ENCODE data around the gene DDX27.
"Not testable (repeated sequence)": the region's sequence is repeated elsewhere in the genome, so short reads cannot be mapped to it uniquely, and the experiment has no call there.

The DDX27 gene

DNA sequence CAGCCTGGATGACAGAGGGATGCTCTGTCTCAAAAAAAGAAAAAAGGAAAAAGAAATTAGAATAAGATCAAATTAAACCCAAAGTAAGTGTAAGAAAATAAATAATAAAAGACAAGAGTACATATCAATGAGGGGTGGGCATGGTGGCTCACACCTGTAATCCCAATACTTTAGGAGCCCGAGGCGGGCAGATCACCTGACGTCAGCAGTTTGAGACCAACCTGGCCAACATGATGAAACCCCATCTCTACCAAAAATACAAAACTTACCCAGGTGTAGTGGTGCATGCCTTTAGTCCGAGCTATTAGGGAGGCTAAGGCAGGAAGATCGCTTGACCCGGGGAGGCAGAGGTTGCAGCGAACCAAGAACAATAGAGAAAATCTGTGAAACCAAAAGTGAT lies 16.2 kb upstream of the DDX27 start:
- DNase-seq (ENCODE audit: low read depth in 2 of 2): no peak

DNA sequence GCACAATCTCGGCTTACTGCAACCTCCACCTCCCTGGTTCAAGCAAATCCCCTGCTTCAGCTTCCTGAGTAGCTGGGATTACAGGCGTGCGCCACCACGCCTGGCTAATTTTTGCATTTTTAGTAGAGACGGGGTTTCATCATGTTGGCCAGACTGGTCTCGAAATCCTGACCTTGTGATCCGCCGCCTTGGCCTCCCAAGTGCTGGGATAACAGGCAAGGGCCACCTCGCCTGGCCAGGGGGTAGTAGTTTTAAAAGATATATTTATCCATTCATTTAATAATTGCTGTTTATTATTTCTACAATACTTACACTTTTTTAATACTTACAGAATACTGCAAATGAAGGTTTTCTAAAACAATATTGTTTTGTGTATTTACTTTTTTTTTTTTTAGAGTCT lies 15.5 kb upstream of the DDX27 start:
- DNase-seq (ENCODE audit: low read depth in 2 of 2): no peak

DNA sequence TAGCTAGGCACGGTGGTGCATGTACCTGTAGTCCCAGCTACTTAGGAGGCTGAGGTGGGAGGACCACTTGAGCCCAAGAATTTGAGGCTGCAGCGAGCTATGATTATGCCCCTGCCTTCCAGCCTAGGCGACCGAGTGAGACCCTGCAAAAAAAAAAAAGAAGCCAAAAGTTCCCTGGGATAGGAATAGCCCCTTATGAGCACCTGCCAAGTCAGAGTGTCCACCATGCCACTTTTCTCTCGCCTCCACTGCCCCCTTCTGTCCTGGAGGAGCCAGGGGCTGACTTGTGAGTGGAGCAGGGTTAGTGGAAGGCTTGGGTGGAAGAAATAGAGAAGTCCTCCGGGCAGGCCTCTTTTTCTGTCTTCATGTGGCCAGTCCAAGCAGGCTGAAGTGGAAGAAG lies 12.1 kb upstream of the DDX27 start:
- DNase-seq (ENCODE audit: low read depth in 2 of 2): no peak

DNA sequence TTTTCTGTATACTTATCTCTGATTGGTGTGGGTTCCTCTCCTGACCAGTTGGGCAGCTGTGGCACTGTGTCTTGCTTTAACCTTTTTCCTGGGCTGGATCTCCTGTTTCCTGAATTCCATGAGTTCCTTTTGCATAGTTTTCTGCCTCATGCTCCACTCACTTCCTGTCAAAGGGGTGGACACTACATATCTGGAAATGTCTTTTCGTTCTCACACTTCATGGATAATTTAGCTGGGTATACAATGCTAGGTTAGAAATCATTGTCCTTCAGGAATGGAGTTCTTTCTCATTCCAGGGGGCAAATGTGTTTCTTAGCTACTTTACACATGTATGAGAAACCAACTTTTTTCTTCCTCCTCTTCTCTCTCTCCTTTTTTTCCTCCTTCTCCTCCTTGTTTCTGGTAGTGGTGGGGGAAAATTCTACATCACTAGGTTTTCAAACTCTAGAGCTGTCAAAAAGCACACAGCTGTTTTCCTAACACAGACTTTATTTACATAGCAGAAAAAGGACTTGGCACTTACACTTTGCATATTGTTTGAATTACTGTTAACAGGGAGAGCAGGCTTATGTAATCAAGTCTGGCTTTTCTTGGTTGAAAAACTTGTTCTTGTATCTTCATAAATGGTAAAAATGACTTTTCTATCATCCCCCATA lies 9.0 kb upstream of the DDX27 start:
- no peak for DNase-seq (ENCODE audit: low read depth in 2 of 2)

DNA sequence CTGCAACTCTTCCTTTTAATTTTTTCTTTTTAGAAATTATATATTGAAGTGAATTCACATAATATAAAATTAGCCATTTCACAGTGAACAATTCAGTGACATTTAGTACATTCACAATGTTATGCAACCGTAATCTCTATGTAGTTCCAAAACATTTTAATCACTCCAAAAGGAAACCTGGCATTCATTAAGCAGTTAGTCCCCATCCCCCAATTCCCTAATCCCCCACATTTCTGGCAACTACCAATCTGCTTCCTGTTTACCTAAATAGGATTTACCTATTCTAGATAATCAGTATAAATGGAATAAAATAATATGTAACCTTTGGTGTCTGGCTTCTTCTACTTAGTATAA lies 8.5 kb upstream of the DDX27 start:
- no peak for DNase-seq (ENCODE audit: low read depth in 2 of 2)

DNA sequence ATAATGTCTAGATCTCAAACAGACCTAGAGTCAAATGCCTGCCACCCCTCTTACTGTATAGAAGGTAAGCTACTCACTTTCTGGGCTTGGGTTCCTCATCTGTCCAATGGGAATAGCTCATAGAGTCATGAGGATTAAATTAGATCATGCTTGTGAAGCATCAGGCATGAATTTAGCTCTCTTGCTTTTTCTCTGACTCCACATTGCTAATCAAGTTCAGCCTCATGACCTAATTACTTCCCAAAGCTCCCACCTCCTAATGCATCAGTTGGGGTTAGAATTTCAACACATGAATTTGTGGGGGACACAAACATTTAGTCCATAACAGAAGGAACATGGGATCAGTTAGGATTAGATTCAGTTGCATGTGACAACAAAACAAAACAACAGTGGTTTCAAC lies 4.6 kb upstream of the DDX27 start:
- DNase-seq (ENCODE audit: low read depth in 2 of 2): no peak

DNA sequence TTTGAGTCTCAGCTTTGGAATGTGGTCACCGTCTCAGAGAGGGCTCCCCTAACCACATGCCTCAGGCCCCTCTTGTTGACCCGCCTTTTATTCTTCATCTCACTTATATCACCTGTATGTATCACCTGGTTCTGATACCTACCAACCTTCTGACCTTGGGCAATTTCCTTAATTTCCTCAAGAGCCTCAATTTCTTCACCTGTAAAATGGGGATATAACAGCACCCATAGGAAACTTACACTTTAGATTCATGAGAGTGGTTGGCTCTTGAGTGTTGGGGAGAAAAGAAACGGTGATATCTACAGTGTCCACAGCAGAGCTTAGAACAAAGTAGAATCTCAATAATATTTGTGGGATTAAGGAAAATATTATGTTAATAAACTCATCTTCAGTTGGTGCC lies 4.0 kb upstream of the DDX27 start:
- DNase-seq (ENCODE audit: low read depth in 2 of 2): no peak

DNA sequence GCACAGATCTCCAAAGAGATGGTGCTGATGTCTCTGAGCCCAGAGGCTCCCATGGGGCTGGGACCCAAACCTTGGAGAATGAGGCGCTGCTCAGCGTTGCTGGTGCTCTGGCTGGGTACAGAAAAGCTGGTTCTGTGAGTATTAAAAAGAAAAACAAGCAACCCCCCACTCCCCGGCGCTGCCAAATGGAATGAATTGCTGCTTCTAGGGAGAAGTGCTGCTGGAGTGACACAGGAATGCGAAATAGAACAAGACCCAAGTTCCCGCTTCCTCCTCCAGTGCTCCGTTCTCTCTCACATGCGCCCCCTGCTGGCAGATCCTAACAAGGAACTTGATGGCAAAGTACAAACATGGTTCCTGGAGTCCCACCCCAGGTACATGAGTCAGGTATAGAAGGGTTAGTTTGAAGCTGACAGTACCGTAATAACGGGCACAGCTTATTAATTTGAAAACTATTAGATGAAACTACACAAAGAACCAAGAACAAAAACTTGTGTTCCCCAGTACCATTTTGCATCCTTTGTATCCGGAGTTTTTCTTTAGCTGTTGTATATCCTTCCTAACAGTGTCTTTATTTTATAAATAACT lies 2.1 kb upstream of the DDX27 start:
- peak; percentile 91 to 96 for DNase-seq (ENCODE audit: low read depth in 2 of 2)

DNA sequence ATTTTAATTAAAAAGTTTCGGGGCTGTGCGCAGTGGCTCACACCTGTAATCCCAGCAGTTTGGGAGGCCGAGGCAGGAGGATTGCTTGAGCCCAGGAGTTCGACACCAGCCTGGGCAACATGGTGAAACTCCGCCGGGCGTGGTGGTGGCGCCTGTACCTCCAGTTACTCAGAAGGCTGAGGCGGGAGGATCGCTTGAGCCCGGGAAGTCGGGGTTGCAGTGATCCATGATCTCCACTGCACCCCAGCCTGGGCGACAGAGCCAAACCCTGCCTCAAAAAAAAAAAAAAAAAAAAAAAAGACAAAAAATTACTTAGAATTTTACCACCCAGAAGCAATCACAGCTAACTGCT lies 501 bp upstream of the DDX27 start:
- not testable (repeated sequence) for DNase-seq (ENCODE audit: low read depth in 2 of 2)

DNA sequence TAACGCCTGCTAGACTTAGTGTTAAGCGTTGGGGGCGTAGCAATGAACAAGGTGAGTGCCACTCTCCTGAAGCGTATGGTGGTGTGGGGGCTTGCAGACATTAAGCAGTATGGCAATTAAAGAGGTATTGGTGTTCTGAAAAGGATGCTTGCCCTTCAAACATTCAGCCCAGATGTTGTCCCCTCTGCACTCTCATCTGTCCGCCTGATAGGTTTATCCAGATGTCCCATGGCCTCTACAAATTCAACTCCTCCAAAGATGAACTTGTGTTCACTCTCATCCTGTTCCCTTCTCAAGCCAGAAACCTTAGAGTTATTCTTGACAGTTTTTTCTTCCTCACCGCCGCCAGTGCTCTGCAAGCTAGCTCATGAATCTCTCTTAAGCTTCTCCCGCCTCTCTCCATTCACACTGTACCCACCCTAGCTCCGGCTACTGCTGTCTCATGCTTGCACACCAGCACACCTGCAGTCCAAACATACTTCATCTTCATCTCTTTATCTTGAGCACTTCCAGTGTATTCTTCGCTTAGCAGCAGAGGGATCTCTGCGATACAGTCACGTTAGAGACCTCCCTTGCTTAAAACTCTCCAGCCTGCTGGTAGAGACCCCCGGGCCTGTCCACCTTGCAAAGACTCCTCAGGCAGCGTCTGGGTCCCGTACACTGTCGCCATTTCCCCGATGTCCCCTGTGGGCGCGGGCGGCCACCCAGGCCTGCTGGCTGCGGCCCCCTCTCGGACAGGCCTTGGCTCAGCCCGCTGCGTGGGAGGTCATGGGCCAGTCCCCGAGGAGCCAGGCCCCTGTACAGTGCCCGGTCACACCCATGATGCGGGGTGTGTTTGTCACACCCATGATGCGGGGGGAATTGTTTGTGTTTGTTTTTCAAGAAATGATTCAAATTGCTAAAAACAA lies 962 bp downstream of the DDX27 start:
- no peak for DNase-seq (ENCODE audit: low read depth in 2 of 2)

DNA sequence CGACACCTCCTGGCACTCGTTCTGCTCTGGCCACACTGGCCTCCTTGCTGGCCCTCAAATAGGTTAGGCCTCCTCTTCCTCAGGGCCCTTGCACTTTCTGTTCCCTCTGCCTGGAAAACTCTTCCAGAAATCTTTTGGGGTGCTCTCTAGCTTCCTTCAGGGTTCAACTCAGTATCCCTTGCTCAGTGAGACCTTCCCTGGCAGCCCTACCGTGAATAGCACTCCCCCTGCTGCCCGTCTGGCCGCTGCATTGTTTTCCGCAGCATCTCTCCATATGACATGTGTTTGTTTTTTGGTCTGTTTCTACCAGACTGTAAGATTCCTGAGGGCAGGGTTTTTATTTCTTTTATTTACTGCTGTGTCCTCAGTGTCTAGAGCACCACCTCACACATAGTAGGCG lies 6.7 kb downstream of the DDX27 start:
- DNase-seq (ENCODE audit: low read depth in 2 of 2): no peak

DNA sequence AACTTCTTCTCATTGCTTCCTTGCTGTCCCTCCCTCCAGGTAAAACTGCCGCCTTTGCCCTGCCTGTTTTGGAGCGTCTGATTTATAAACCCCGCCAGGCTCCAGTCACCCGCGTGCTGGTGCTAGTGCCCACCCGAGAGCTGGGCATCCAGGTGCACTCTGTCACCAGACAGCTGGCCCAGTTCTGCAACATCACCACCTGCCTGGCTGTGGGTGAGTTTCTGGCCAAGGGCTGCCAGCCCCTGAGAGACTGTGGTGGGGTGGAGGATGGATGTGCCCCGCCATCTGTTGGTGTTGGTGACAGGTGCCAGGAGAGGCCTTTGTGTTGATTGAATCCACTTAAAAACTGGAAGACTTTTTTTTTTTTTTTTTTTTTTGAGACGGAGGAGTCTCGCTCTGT lies 9.5 kb downstream of the DDX27 start:
- DNase-seq (ENCODE audit: low read depth in 2 of 2): no peak

DNA sequence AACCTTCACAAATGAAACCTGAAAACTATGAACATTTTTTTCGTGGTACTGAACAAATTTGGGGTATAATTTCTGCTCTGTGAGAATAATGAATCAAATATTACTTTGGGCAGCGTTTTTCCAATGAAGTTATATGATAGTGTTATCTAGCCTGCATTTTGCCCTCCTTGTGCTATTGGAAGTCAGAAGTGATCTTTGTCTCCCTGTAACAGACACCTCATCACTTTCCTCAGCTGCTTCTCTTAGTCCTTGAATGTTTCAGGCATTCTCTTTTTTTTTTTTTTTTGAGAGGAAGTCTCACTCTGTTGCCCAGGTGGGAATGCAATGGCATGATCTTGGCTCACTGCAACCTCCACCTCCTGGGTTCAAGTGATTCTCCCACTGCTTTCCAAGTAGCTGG lies 10.2 kb downstream of the DDX27 start:
- DNase-seq (ENCODE audit: low read depth in 2 of 2): no peak

DNA sequence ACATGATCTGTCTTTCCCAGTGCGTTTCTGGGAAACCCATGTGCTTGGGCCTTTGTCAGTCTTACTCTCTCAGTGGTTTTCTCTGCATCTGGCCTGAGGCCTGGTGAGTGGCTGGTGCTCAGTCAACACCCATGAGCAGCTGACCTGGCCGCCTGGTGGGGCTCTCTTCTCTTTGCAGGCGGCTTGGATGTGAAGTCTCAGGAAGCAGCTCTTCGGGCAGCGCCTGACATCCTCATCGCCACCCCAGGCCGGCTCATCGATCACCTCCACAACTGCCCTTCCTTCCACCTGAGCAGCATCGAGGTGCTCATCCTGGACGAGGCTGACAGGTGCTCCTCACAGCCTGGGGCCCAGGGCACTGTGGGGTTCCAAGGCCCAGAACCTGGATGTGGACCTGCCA lies 10.8 kb downstream of the DDX27 start:
- no peak for DNase-seq (ENCODE audit: low read depth in 2 of 2)

DNA sequence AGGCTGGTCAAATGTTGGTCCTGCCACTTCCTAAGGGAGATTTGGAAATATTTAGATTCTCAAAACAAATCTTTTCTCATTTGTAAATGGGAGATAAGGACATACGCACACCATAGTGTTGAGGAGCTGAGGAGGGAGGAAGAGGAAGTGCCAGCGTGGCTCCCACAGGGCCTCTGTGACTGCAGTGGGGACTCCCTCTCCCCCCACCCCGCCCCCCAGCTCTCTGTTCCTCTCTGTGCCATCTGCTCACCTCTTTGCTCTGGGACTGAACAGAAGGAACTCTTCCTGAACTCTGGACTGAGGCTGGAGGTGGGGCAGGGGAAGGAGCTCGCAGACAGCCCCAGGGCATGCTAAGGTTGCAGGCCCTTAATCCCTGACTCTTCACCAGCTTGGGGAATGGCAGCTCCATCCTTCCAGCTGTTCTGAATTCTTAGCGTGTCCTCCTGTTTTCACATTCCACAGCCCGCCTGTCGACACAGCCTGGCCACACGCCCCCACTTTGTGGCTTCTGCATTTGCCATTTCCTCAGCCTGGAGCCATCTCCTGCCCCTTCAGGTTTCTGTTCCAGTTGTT lies 11.4 kb downstream of the DDX27 start:
- no peak for DNase-seq (ENCODE audit: low read depth in 2 of 2)

DNA sequence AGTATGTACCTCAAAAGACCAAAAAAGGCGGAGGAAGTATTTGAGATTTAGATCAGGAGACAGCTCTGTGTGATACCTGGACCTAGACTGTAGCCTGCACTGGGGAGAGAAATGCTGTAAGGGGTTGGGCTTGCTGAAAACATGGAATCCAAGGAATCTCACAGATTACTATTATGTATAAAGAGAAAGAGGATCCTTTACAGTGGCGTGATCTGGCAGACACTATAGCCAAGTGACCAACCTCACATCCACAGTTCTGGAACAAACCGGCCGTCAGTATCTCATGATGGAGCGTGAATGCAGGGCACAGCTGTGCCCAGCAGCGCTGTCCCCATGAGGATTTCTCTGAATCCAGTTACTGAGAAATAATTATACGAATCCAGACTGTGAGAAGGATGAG lies 12.3 kb downstream of the DDX27 start:
- no peak for DNase-seq (ENCODE audit: low read depth in 2 of 2)

DNA sequence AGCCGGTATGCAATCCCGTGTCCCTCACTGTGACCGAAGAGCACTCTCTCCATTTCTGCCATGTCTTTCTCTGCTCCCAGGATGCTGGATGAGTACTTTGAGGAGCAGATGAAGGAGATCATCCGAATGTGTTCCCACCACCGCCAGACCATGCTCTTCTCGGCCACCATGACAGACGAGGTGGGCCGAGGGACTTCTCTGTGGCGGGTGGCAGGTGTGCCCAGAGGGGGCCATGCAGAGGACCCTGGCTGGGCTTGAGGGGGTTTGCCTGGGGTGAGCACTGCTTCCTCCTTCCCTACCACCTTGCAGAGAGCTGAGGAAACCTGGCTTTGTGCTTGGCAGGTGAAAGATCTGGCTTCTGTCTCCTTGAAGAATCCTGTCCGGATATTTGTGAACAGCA lies 14.0 kb downstream of the DDX27 start:
- no peak for DNase-seq (ENCODE audit: low read depth in 2 of 2)

DNA sequence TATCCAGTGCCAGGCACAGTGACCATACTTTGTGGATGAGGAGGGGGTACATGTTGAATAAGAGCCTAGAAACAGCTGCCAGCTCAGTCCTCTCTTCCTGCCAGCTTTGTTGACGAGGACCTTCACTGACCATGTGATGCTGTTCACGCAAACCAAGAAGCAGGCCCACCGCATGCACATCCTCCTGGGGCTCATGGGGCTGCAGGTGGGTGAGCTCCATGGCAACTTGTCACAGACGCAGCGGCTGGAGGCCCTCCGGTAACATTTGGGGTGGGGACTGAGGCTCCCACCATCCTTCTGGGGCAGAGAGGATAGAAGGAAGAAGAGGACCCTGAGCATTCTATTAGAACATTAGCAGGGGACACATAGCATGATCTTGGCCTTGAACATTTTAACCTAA lies 15.6 kb downstream of the DDX27 start:
- no peak for DNase-seq (ENCODE audit: low read depth in 2 of 2)

DNA sequence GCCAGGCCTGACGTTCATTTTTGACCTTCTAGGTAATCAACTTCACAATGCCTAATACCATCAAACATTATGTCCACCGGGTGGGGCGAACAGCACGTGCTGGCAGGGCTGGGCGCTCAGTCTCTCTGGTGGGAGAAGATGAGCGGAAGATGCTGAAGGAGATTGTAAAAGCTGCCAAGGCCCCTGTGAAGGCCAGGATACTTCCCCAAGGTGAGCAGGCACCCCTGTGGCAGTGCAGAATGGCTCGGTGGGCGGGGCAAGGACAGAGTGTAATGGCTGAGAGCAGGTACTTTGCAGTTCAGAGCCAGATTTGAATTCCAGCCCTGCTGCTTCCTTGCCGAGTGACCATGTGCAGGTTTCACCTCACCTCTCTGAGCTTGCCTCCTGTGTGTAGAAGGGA lies 17.1 kb downstream of the DDX27 start:
- no peak for DNase-seq (ENCODE audit: low read depth in 2 of 2)

DNA sequence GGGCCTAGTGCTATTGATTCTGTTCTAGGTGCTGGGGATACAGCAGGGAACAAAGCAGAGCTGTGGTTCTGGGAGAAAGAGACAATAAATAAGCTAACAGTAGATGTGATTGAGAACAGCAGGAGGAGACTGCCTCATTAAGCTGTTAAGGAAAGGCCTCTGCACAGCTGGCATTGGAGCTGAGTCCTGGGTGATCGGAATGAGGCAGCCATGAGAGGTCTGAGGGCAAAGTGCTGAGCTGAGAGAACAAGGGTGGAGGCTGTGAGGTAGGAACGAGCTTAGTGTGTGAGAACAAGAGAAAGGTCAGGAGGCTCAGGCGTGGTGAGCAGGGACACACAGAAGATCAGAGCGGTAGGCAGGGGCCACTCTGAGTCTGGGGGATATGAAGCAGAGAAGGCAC lies 18.3 kb downstream of the DDX27 start:
- no peak for DNase-seq (ENCODE audit: low read depth in 2 of 2)

DNA sequence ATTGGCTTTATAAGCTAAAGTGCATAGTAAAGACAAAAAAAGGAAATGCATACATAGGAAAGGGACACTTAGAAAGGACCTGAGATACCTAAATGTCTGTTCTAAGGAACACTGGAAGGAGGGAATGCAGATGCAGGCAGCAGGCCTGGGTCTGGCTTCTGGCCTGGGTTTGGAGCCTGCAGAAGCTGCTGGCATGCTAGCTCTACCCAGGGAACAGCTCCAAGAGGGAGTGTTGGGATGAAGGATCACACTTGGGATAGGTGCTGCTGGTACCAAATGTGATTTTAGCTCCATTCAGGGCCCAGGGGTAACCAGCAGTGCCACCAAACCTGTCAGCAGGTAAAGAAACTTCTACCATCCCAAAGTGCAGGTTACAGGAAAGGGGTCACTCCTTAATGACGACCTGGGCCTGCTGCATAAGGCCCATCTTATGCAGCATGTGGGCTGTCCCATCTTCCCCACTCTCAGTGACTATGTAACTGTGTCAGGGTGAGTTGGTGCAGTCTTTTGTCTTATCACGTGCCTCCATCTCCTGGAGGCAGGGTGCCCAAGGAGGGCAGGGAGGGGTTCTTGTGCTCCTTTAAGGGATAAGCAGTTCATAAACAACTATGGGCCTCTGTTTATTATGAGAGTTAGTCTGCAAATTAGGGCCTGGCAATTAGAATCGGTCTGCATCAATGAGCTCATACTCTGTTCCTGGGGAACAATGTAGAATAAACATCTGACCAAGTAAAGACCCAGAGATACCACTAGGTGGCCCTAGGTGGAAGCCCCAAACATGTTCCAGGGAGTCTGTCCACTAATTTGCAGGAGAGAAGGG lies 26.9 kb downstream of the DDX27 start:
- DNase-seq (ENCODE audit: low read depth in 2 of 2): no peak

DNA sequence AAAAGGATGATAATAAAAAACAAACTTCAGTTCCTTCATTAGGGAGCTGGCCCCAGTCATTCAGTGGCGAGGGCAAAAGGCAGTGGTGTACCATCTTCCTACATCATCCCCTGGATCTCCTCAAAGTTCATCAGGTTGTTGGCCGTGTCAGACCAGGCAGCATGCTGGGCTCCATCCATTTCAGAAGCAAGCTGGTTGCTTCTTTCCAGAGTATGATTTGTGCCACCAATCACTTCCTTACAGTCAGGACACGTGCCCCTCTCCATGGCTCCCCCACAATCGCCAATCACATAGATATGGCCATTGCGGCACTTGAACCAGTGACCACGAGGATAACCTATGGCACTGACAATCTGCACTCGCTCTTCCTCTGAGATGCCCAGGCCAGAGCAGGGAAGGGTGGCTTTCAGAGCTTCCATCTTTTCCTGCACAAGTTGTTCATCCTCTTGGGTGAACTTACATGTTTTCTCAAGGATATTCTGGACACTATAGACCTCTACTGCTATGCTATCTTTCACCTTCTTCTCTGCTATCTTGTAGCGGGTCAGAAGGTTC lies 28.0 kb downstream of the DDX27 start:
- no peak for DNase-seq (ENCODE audit: low read depth in 2 of 2)

Data from stimulated activated CD4-positive, alpha-beta T cell treated with anti-CD3 and anti-CD28 coated beads, Interleukin-15, amount 100 ng/mL, for 48 hours (primary cell).